GM21737 (cell line): ENCODE results near the gene CLBA1.
"Not testable (repeated sequence)": the region's sequence is repeated elsewhere in the genome, so short reads cannot be mapped to it uniquely, and the experiment has no call there.

Experiments
- ATAC-seq: cut with Tn5 transposase; IDR thresholded peaks from one replicate; pipeline ENCODE4 v1.9.1; 2021; ENCODE audit warnings: mild to moderate bottlenecking, moderate library complexity; ENCODE audit not compliant: unreplicated experiment

CLBA1 gene

GRCh38 chr14:104985675-104986486 lies at the start of gene CLBA1:
TSS of gene CLBA1 (plus strand) at chr14:104985788. CDS start at chr14:104986432, 644 bp downstream.
- ATAC-seq, result peak; percentile 89

GRCh38 chr14:104935955-104936354 lies 49.6 kb upstream of the CLBA1 start:
- ATAC-seq, result no peak

GRCh38 chr14:104936361-104937155 lies 49.0 kb upstream of the CLBA1 start:
- ATAC-seq, result no peak

- no peak for ATAC-seq
Measured at GRCh38 chr14:104937161-104937560, 48.4 kb upstream of the CLBA1 start.

- ATAC-seq, result no peak
Measured at GRCh38 chr14:104937694-104938365, 47.8 kb upstream of the CLBA1 start.

- ATAC-seq, result no peak
Measured at GRCh38 chr14:104938436-104938835, 47.2 kb upstream of the CLBA1 start.

GRCh38 chr14:104938960-104939359 lies 46.6 kb upstream of the CLBA1 start:
- ATAC-seq, result no peak

- no peak for ATAC-seq
Measured at GRCh38 chr14:104939666-104940410, 45.8 kb upstream of the CLBA1 start.

- no peak for ATAC-seq
Measured at GRCh38 chr14:104940526-104941150, 45.0 kb upstream of the CLBA1 start.

- no peak for ATAC-seq
Measured at GRCh38 chr14:104941508-104942365, 43.9 kb upstream of the CLBA1 start.

GRCh38 chr14:104942586-104942985 lies 43.0 kb upstream of the CLBA1 start:
- no peak for ATAC-seq

- not testable (repeated sequence) for ATAC-seq
Measured at GRCh38 chr14:104943216-104944015, 42.2 kb upstream of the CLBA1 start.

GRCh38 chr14:104944016-104944308 lies 41.6 kb upstream of the CLBA1 start:
- not testable (repeated sequence) for ATAC-seq

GRCh38 chr14:104944436-104945205 lies 41.0 kb upstream of the CLBA1 start:
- not testable (repeated sequence) for ATAC-seq

GRCh38 chr14:104945266-104945665 lies 40.3 kb upstream of the CLBA1 start:
- ATAC-seq, result not testable (repeated sequence)

GRCh38 chr14:104945986-104946965 lies 39.3 kb upstream of the CLBA1 start:
- not testable (repeated sequence) for ATAC-seq

- not testable (repeated sequence) for ATAC-seq
Measured at GRCh38 chr14:104947201-104947600, 38.4 kb upstream of the CLBA1 start.
